Stimulated activated naive CD4-positive, alpha-beta T cell (primary cell): ENCODE measurements around the gene PHF1.

Source experiments
- DNase-seq, 6 experiments: peaks; one replicate each; lab custom pipeline; 2025; lab: John Stamatoyannopoulos, UW

Gene PHF1

DNA sequence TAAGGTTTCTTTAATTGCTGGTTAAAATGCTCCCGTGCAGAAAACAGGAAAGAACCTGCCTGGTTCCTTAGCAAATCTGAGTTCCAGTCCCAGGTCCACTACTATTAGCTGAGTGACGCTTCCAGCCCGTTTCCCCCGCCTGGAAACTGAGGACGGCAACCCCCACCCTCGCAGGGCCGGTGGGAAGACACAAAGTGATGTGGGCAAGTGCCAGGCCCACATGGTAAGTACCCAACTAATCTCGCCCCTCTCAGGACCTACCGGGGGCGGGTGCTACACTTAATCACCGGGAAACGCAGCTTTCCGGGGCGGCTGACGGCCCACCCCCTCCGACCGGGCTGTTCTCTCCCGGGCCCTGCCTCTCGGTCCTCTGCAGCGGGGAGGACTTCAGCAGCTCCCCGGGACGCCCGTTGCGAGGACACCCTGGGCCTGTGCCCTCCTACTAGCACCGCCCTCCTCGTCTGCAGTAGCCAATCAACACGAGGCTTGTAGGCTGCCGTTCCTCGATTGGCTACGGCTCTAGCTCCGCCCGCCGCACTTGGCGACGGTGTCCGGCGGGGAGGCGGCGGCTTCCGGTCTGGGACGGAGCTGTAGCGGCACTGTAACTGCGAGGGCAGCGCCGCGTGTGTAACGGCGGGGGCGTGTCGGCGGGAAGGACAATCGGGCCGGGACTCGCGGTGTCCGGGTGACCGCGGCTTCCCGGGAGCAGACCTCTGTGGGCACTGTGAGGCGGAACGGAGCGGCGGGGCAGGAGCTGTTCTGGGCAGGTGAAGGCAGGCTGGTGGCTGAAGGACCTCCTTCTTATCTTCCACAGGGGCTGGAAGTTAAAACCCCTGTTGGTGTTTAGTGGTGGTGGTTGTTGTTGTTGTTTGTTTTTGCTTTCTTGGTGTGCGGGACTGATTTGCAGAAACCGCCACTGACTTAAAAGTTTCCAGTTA is 43.5 kb downstream of the PHF1 start, which contains the start of gene ZBTB9:
TSS of gene ZBTB9 (plus strand) at position 568 of the 938 bp plus-strand sequence. CDS start 525 bp downstream, outside the sequence.
- peak; percentile 85 to 94 (median 90) for DNase-seq

DNA sequence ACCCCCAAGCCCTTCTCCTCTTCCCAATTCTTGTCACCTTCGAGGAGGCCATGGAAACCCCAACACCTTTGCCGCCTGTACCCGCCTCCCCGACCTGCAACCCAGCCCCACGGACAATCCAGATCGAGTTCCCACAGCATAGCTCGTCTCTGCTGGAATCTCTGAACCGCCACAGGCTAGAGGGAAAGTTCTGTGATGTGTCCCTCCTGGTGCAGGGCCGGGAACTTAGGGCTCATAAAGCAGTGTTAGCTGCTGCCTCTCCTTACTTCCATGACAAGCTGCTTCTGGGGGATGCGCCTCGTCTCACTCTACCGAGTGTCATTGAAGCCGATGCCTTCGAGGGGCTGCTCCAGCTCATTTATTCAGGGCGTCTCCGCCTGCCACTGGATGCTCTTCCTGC is 44.2 kb downstream of the PHF1 start:
- peak in 1 of 6 experiments; percentile 16 for DNase-seq

DNA sequence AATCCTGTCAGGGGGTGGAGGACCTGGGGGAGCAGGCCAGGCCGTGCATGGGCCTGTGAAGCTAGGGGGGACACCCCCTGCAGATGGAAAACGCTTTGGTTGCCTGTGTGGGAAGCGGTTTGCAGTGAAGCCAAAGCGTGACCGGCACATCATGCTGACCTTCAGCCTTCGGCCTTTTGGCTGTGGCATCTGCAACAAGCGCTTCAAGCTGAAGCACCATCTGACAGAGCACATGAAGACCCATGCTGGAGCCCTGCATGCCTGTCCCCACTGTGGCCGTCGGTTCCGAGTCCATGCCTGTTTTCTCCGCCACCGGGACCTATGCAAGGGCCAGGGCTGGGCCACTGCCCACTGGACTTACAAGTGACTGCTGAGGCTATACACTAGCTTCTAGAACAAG is 45.3 kb downstream of the PHF1 start:
- DNase-seq: no peak

DNA sequence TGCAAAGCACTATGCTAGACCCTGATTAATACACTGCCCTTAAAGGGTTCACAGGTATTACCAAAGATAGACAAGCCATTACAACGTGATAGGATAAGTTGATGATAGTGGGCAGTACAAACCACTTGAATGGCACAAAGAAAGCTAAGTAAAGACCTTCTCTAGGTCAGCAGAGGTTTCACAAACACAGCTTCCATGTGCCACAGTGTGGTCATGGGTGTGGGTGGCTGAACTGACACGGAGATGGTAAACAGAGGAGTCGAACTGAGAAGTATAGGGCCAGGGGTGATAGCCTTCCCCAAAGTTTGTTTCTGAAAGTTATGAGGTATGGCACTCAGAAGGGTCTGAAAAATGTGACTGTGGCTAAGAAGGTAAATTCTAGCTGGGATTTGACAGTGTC is 47.9 kb downstream of the PHF1 start:
- DNase-seq: no peak

DNA sequence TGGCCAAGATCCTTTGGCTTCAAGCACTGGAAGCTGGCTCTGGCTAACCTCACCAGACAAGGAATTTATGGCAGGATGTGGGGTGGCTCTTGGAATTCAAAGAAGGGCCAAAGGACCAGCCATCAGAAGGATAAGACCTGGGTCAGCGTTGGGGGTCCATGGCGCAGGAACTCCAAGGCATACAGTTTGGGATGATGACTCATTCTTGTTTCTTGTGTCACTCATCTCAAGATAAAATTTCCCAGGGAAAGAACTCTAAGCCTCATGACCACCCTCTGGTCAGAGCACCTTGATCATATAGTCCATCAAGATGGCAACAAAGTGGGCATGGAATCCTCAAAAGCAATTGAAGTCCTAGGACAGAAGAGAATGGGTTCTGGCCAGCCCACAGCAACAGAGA is 48.4 kb downstream of the PHF1 start:
- no peak for DNase-seq
